H1 (cell line): Measurements from ENCODE around the gene ADH4. TPM values are rescaled to one million over a fixed set of nuclear protein-coding genes. Genes with fewer than 3 reads are reported as not detected.
"Not testable (repeated sequence)": the region's sequence is repeated elsewhere in the genome, so short reads cannot be mapped to it uniquely, and the experiment has no call there.

Experiments
- CTCF ChIA-PET: fragments of 300-600 bp; sonication (Branson Sonifier 250); formaldehyde crosslinking; loops from one replicate; lab custom pipeline; 2021; ENCODE audit not compliant: partially characterized antibody; lab: Charles Lee
- POLR2A ChIA-PET: fragments of 300-600 bp; sonication (Branson Sonifier 250); formaldehyde crosslinking; loops from one replicate; lab custom pipeline; 2021; ENCODE audit warnings: inconsistent platforms; ENCODE audit not compliant: partially characterized antibody; lab: Charles Lee
- DNase-seq, 2 experiments: peaks; one replicate each; pipeline versions ENCODE4 v3.0.0 to v3.0.0-alpha.2; 2010 to 2022; ENCODE audit warnings: low spot score in 2 of 2, low read depth in 1 of 2, mixed read lengths in 1 of 2
- FAIRE-seq: peaks from 2 replicates; lab custom pipeline; 2011; peaks lifted over from hg19 to GRCh38; lab: Jason Lieb, UNC
- H2AFZ ChIP-seq: 2 replicates; pipeline ENCODE4 v1.8.1; 2012; ENCODE audit warnings: low read length, inconsistent platforms
- H2AK5ac ChIP-seq: 2 replicates; pipeline ENCODE4 v1.6.1; 2013; ENCODE audit warnings: low read depth, low read length
- H2BK120ac ChIP-seq: replicated peaks from 2 replicates; pipeline ENCODE3; 2013; ENCODE audit warnings: low read depth, low read length, inconsistent platforms
- H2BK12ac ChIP-seq: 2 replicates; pipeline ENCODE4 v1.6.1; 2013; ENCODE audit warnings: low read depth, low read length
- H2BK15ac ChIP-seq: 2 replicates; pipeline ENCODE4 v1.6.1; 2013; ENCODE audit warnings: low read length
- H2BK20ac ChIP-seq: 2 replicates; pipeline ENCODE4 v1.6.1; 2013; ENCODE audit warnings: low read length
- H2BK5ac ChIP-seq: 2 replicates; pipeline ENCODE4 v1.6.1; 2013; ENCODE audit warnings: low read depth, low read length
- H3K14ac ChIP-seq: 2 replicates; pipeline ENCODE4 v1.6.1; 2013; ENCODE audit warnings: inconsistent platforms; ENCODE audit not compliant: insufficient read length
- H3K18ac ChIP-seq: 2 replicates; pipeline ENCODE4 v1.6.1; 2013; ENCODE audit warnings: low read length; ENCODE audit errors: extremely low read depth
- H3K23ac ChIP-seq: 2 replicates; pipeline ENCODE4 v1.6.1; 2013; ENCODE audit warnings: inconsistent platforms; ENCODE audit not compliant: insufficient read length
- H3K23me2 ChIP-seq: 2 replicates; pipeline ENCODE4 v1.6.1; 2013; ENCODE audit warnings: low read depth, low read length
- H3K27ac ChIP-seq: 2 replicates; pipeline ENCODE4 v1.6.1; 2011; ENCODE audit warnings: low read depth, low read length, inconsistent platforms
- H3K27me3 ChIP-seq, 4 experiments: replicated peaks in 1 of 4; 1 replicate in 1 of 4; 2 replicates in 3 of 4; pipeline versions ENCODE4 v1.6.1 to v1.8.1; 2011 to 2013; ENCODE audit warnings: low read length in 3 of 4, mild to moderate bottlenecking in 3 of 4, inconsistent platforms in 2 of 4, mixed read lengths in 2 of 4, moderate library complexity in 1 of 4; ENCODE audit not compliant: control insufficient read depth in 3 of 4, insufficient read depth in 3 of 4; ENCODE audit errors: extremely low read depth in 1 of 4
- H3K36me3 ChIP-seq, 4 experiments: 2 replicates each; pipeline versions ENCODE4 v1.6.1 to v1.8.1; 2011 to 2013; ENCODE audit warnings: mild to moderate bottlenecking in 4 of 4, low read length in 3 of 4, moderate library complexity in 2 of 4, control low read depth in 1 of 4, inconsistent platforms in 1 of 4; ENCODE audit not compliant: insufficient read depth in 4 of 4, control insufficient read depth in 2 of 4
- H3K4ac ChIP-seq: replicated peaks from 2 replicates; pipeline ENCODE3; 2013; ENCODE audit warnings: low read length, low read depth, mixed read lengths, inconsistent platforms; ENCODE audit not compliant: insufficient read length
- H3K4me1 ChIP-seq, 4 experiments: replicated peaks in 1 of 4; 1 replicate in 1 of 4; 2 replicates in 3 of 4; pipeline versions ENCODE4 v1.6.1 to v1.8.1; 2011 to 2013; ENCODE audit warnings: low read length in 3 of 4, inconsistent platforms in 2 of 4, mixed read lengths in 1 of 4; ENCODE audit not compliant: insufficient read depth in 4 of 4, control insufficient read depth in 3 of 4
- H3K4me2 ChIP-seq, 2 experiments: 2 replicates each; pipeline versions ENCODE4 v1.6.1 to v1.8.1; 2011 to 2013; ENCODE audit warnings: low read depth in 2 of 2, low read length in 2 of 2, control low read depth in 1 of 2, inconsistent platforms in 1 of 2, mild to moderate bottlenecking in 1 of 2; ENCODE audit not compliant: insufficient read depth in 1 of 2
- H3K4me3 ChIP-seq, 4 experiments: fragments of 200-600, 300-600 bp in 1 of 4; sonication (generic), shearing (Covaris generic), sonication (Bioruptor Twin) in 1 of 4; 2 replicates each; pipeline versions ENCODE4 v1.5.1 to v1.8.1; 2011 to 2016; ENCODE audit warnings: low read length in 4 of 4, low read depth in 3 of 4, control low read depth in 2 of 4, inconsistent platforms in 2 of 4, mild to moderate bottlenecking in 2 of 4, mixed read lengths in 1 of 4, moderate library complexity in 1 of 4; ENCODE audit not compliant: insufficient read depth in 2 of 4; ENCODE audit errors: extremely low read depth in 1 of 4
- H3K56ac ChIP-seq: replicated peaks from 2 replicates; pipeline ENCODE3; 2013; ENCODE audit warnings: low read depth, mild to moderate bottlenecking, mixed read lengths, low read length, inconsistent platforms; ENCODE audit not compliant: insufficient read length
- H3K79me1 ChIP-seq: 2 replicates; pipeline ENCODE4 v1.6.1; 2013; ENCODE audit warnings: low read depth, low read length, control low read depth
- H3K79me2 ChIP-seq, 2 experiments: 2 replicates each; pipeline versions ENCODE4 v1.6.1 to v1.8.1; 2012 to 2013; ENCODE audit warnings: low read length in 2 of 2, mild to moderate bottlenecking in 2 of 2, inconsistent platforms in 1 of 2; ENCODE audit not compliant: insufficient read depth in 2 of 2, control insufficient read depth in 1 of 2
- H3K9ac ChIP-seq, 4 experiments: replicated peaks in 1 of 4; 1 replicate in 1 of 4; 2 replicates in 3 of 4; pipeline versions ENCODE4 v1.6.1 to v1.8.1; 2011 to 2013; ENCODE audit warnings: low read depth in 3 of 4, low read length in 3 of 4, control low read depth in 2 of 4, mild to moderate bottlenecking in 2 of 4, moderate library complexity in 2 of 4, inconsistent platforms in 1 of 4; ENCODE audit errors: extremely low read depth in 1 of 4
- H3K9me3 ChIP-seq, 2 experiments: 2 replicates each; pipeline versions ENCODE4 v1.6.1 to v1.8.1; 2012 to 2013; ENCODE audit warnings: mild to moderate bottlenecking in 2 of 2, moderate library complexity in 2 of 2, control low read depth in 1 of 2, inconsistent platforms in 1 of 2, low read depth in 1 of 2, low read length in 1 of 2, mixed read lengths in 1 of 2; ENCODE audit not compliant: insufficient read depth in 2 of 2
- H4K20me1 ChIP-seq, 2 experiments: replicated peaks in 1 of 2; 2 replicates each; pipeline versions ENCODE3 to v1.8.1; 2011 to 2013; ENCODE audit warnings: inconsistent platforms in 2 of 2, low read length in 2 of 2, mild to moderate bottlenecking in 1 of 2; ENCODE audit not compliant: insufficient read depth in 2 of 2, control insufficient read depth in 1 of 2
- H4K5ac ChIP-seq: 2 replicates; pipeline ENCODE4 v1.6.1; 2013; ENCODE audit warnings: low read length, low read depth, mixed read lengths, inconsistent platforms; ENCODE audit not compliant: insufficient read length
- H4K8ac ChIP-seq: 2 replicates; pipeline ENCODE4 v1.8.0; 2013; ENCODE audit warnings: mild to moderate bottlenecking, moderate library complexity, low read length, inconsistent platforms; ENCODE audit not compliant: insufficient read depth; ENCODE audit errors: extremely low read depth
- H4K91ac ChIP-seq: replicated peaks from 2 replicates; pipeline ENCODE3; 2013; ENCODE audit warnings: low read length, mixed read lengths, inconsistent platforms; ENCODE audit not compliant: insufficient read length
- WGBS, 2 experiments: shearing (Covaris generic) in 1 of 2; methylation state at CpG; one replicate each; pipeline versions ENCODE4 v1.1.6 to v1.1.7; 2013 to 2015; ENCODE audit warnings: low lambda C conversion rate in 2 of 2, mixed read lengths in 2 of 2, inconsistent platforms in 1 of 2, low coverage in 1 of 2, missing lambda C conversion rate in 1 of 2; ENCODE audit not compliant: insufficient replicate concordance in 2 of 2, insufficient coverage in 1 of 2, insufficient read length in 1 of 2; ENCODE audit errors: extremely low coverage in 1 of 2, missing lambda C conversion rate in 1 of 2; 5-methylcytosine and 5-hydroxymethylcytosine counted together
- polyA plus RNA-seq, 7 experiments: library from polyadenylated mRNA; depleted of rRNA in 3 of 7; stranded (reverse) in 5 of 7; unstranded in 2 of 7; fragments of >200 nt in 5 of 7; fragments of 200-250 nt in 2 of 7; gene quantifications; 1 replicate in 5 of 7; 2 replicates in 1 of 7; 4 replicates in 1 of 7; pipeline versions ENCODE4 v1.2.1 to v1.2.3, GENCODE V29; 2011 to 2013; ENCODE audit warnings: missing spikeins in 2 of 7, mixed read lengths in 2 of 7
- total RNA-seq: library from RNA; stranded (reverse); fragmentation: NEBNext Ultra II Directional; extraction: Animal tissue kit (Norgen Biotek cat#: 25700); gene quantifications from 2 replicates; pipeline ENCODE4 v1.2.1, GENCODE V29; 2021

Gene ADH4
- total and polyA plus RNA-seq, 2 of the 8 experiments (the other 6 are each of a cell fraction or from before 2014, with no cell fraction given) = not detected

DNA sequence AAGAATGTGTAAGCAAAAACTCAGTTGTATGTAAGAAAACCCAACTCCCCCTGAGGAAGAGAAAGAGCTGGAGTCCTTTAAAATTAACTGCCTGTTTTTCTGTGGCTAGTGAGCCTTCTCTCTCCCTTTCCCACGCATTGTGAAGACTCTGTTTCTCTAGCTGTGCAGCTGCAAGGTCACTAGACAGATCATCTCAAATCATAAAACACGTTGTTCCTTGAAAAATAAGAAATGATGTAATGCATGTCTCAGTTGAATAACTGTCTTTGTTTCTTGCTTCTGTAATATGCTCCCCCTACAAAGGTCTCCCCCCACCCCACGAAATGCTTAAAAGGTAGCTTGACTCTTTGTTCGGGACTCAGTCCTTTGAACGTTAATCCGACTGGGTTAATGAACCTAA, 63.2 kb downstream of the ADH4 start:
- not testable (repeated sequence) for FAIRE-seq, H2BK20ac ChIP-seq, H2BK12ac ChIP-seq, H2BK5ac ChIP-seq, H2AFZ ChIP-seq, H3K9ac ChIP-seq, H3K4me2 ChIP-seq, H4K8ac ChIP-seq, H3K4ac ChIP-seq, H2AK5ac ChIP-seq, H3K23ac ChIP-seq, H3K27me3 ChIP-seq, H3K27ac ChIP-seq, H3K4me3 ChIP-seq, H3K23me2 ChIP-seq, H3K56ac ChIP-seq, H2BK120ac ChIP-seq, DNase-seq, H2BK15ac ChIP-seq, H3K9me3 ChIP-seq, H3K4me1 ChIP-seq, H4K91ac ChIP-seq, H3K14ac ChIP-seq, H4K20me1 ChIP-seq, H3K79me1 ChIP-seq, H3K18ac ChIP-seq, H4K5ac ChIP-seq
- ChIA-PET CTCF (interaction anchor here (0.6 to 1.0 kb wide), 3 partner anchors 31 to 460 kb away, joined by 3 read pairs; no protein-coding TSS in a partner anchor), POLR2A (interaction anchor here (0.9 to 4.4 kb wide), 3 partner anchors 8 to 20 kb away, joined by 3 to 17 read pairs (median 3); partner anchors contain the start of gene ADH5)
- peaks cover 3 to 20% of the 10 kb centered on the region in 2 experiments; a peak in 3 of 4 replicates for H3K79me2 ChIP-seq
- WGBS, 2 experiments = 72% methylated on average over 5 of the region's 6 CpGs; no CpG with 5 or more reads in 1 of the 2 experiments
- H3K36me3 ChIP-seq = peaks cover 20 to 98% (median 78%) of the 10 kb centered on the region in 4 experiments
